HG02852 (cell line): Measurements from ENCODE around the gene SMIM7.
"Not testable (repeated sequence)": the region's sequence is repeated elsewhere in the genome, so short reads cannot be mapped to it uniquely, and the experiment has no call there.

Experiments
- ATAC-seq: cut with Tn5 transposase; IDR thresholded peaks from one replicate; pipeline ENCODE4 v1.9.1; 2021; ENCODE audit warnings: mild to moderate bottlenecking, moderate library complexity; ENCODE audit not compliant: unreplicated experiment

The SMIM7 gene

GRCh38 chr19:16659832-16660708 is at the start of gene SMIM7:
TSS of gene SMIM7 (minus strand) at chr19:16660144. CDS start at chr19:16660110, 34 bp downstream.
- peak; percentile 88 for ATAC-seq

DNA sequence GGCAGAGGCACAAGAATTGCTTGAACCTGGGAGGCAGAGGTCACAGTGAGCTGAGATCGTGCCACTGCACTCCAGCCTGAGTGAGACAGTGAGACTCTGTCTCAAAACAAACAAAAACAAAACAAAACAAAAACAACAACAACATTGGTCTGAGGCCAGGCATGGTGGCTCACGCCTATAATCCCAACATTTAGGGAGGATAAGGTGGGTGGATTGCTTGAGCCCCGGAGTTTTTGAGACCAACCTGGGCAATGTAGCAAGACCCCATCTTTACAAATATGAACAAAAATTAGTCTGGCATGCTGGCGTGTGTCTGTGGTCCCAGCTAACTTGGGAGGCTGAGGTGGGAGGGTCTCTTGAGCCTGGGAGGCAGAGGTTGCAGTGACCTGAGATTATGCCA is 43.7 kb upstream of the SMIM7 start:
- ATAC-seq: no peak

DNA sequence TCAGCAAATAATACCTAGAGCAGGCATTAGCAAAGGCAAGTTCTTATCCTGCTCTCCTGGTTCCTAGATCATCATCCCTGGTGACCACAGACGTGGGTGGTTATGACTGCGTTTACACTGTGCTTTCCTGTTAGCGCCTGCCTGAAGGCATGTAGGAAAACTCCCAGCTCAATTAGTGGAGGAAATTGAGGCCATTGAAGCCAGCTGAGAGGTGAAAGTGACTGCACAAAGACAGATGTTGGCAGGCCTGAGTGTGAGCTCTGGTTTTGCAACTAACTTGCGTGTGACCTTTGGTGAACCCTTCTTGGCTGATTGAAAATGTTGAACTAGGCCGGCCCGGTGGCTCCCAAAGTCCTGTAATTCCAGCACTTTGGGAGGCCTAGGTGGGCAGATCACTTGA is 42.2 kb upstream of the SMIM7 start:
- ATAC-seq: no peak

DNA sequence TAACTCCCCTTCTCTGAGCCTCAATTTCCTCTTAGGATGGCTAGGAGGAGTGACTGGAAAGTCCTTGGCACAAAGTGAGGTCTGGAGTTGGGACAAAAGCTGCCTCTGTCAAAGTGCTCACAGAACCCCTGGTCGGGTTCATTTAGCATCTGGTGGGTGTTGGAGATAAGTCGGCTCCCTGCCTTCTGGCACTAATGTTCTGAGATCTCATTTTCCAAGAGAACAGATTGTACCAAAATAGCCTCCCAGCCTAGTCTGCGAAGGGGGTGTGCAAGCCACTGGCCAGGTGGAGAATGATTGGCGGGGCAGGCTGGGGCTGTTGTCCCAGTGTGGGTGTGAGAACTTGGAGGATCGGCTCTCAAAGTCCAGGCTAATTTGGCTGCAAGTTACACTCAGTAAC is 39.0 kb upstream of the SMIM7 start:
- no peak for ATAC-seq

- no peak for ATAC-seq
Measured at GRCh38 chr19:16688084-16688483, 28.1 kb upstream of the SMIM7 start.

GRCh38 chr19:16684216-16684615 is 24.3 kb upstream of the SMIM7 start:
- no peak for ATAC-seq

- no peak for ATAC-seq
Measured at GRCh38 chr19:16682539-16682938, 22.6 kb upstream of the SMIM7 start.

DNA sequence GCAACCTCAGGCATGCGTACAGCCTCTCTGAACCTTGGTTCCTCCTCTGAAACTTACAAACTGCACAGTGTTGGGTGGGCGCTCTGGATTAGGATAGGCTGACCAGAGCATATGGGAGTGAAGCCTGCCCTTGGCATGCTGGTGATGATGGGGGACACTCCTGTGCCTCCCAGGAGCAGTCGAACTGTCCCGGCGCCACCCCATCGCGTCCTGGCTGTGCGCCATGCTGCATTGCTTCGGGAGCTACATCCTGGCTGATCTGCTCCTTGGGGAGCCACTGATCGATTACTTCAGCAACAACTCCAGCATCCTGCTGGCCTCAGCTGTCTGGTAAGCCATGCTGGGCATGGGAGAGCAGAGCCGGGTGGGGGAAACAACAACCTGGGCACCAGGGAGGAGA is 19.9 kb upstream of the SMIM7 start:
- no peak for ATAC-seq

- ATAC-seq: no peak
Measured at GRCh38 chr19:16678498-16678897, 18.6 kb upstream of the SMIM7 start.

DNA sequence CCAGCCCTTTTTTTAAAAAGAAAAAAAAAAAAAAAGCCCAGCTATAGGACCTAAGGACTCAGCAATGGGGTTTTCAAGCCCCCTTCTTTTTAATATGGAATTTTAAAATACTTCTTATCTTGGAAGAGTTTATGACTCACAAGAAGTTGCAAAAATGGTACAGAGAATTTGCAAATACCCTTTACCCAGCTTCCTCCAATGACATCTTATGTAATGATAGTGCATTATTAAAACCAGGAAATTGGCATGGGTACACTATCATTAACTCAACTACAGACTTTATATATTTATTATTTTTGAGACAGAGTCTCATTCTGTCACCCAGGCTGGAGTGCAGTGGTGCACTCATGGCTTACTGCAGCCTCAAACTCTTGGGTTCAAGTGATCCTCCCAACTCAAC is 17.1 kb upstream of the SMIM7 start:
- no peak for ATAC-seq

- ATAC-seq: no peak
Measured at GRCh38 chr19:16676101-16676798, 16.3 kb upstream of the SMIM7 start.

GRCh38 chr19:16673839-16674238 is 13.9 kb upstream of the SMIM7 start:
- ATAC-seq: not testable (repeated sequence)

GRCh38 chr19:16673231-16673630 is 13.3 kb upstream of the SMIM7 start:
- no peak for ATAC-seq

GRCh38 chr19:16671652-16672274 is 11.8 kb upstream of the SMIM7 start:
- ATAC-seq: no peak

GRCh38 chr19:16670291-16670690 is 10.3 kb upstream of the SMIM7 start:
- no peak for ATAC-seq

- not testable (repeated sequence) for ATAC-seq
Measured at GRCh38 chr19:16668702-16669101, 8.8 kb upstream of the SMIM7 start.

- no peak for ATAC-seq
Measured at GRCh38 chr19:16668176-16668575, 8.2 kb upstream of the SMIM7 start.

DNA sequence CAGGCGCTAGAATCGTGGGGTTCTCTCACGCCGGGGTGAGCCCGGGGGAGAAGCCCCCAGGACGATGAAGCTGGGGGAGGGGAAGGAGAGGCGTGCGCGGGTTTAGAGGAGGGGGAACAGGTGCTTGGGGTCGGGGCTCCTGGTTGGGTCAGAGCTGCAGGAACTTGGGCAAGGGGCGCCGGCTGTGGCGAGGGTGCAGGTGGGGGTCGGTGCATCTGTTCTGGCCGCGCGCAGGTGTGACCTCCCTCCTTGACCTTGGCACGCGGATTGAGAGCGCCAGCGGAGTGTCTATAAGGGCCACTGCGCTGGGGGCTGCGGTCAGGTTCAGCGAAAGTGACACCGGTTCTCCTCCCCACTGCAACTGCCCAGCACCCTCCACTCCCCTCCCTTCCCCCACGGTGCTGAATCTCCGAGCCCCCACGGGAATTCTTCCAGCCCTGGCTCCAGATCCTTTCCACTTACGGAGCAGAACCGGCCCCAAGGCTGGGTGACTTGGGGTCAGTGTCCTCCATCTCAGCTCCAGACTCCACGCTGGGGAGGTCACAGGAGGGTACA is 1.6 kb upstream of the SMIM7 start:
- no peak for ATAC-seq

DNA sequence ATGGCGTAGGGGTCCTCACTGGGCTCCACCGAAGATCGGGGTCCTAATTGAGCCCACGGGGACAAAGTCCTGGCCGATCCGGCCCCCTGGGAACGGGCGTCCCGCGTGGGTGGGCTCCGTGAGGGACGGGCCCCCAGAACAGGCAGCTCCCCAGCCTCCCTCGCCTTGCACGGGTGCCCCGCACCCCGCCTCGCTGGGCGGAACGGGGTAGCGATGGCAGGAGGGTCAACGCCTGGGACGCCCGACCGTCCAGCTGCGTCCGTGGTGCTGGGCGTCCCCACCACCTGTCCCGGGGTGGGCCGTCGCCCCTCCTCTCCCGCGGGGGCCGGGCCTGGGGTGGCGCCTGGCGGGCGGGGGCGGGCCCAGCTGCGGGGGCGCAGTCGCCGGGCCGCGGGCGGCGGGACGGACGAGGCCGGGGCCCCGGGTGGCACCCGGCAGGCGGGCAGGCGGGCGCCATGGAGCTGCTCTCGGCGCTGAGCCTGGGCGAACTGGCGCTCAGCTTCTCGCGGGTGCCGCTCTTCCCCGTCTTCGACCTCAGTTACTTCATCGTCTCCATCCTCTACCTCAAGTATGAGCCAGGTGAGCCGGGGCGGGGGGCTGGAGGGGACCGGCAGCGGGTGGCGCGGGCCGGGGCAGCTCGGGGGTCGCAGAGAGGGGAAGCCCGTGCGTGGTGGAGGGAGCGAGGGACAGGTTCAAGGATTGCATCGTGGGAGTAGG is 977 bp upstream of the SMIM7 start, which contains the start of gene TMEM38A:
TMEM38A (plus strand) TSS at position 377 of the 717 bp plus-strand sequence; CDS start at position 456, 79 bp downstream.
- no peak for ATAC-seq

- ATAC-seq: no peak
Measured at GRCh38 chr19:16659464-16659831, 496 bp downstream of the SMIM7 start.

GRCh38 chr19:16657384-16657783 is 2.6 kb downstream of the SMIM7 start:
- ATAC-seq: no peak
